PC-9 (cell line): ENCODE measurements around the gene SERPINB4. TPM values are rescaled to one million over a fixed set of nuclear protein-coding genes. Genes with fewer than 3 reads are reported as not detected.

ENCODE experiments used
- BruUV-seq: library from RNA; stranded (reverse); fragments of 400-500 nt; replicated peaks from 2 replicates; lab custom pipeline; 2021; lab: Mats Ljungman, UMichigan
- CTCF ChIA-PET: fragments of 300-600 bp; sonication (Branson Sonifier 250); formaldehyde crosslinking; loops from one replicate; lab custom pipeline; 2022; ENCODE audit warnings: antibody characterized with exemption; lab: Charles Lee
- POLR2A ChIA-PET: fragments of 300-600 bp; sonication (Branson Sonifier 250); formaldehyde crosslinking; loops from one replicate; lab custom pipeline; 2022; ENCODE audit warnings: antibody characterized with exemption; ENCODE audit not compliant: unreplicated experiment; lab: Charles Lee
- DNase-seq, 2 experiments: peaks; one replicate each; pipeline versions ENCODE4 v3.0.0 to v3.0.0-alpha.2; 2015 to 2022; ENCODE audit warnings: mixed read lengths in 1 of 2
- H2AFZ ChIP-seq: fragments of 200-600 bp; sonication (generic); 2 replicates; pipeline ENCODE4 v1.8.1; 2017; ENCODE audit warnings: antibody characterized with exemption
- H3F3A ChIP-seq: fragments of 200-600 bp; sonication (generic); 2 replicates; pipeline ENCODE4 v1.8.1; 2017; ENCODE audit warnings: antibody characterized with exemption, mild to moderate bottlenecking, low read depth; ENCODE audit not compliant: insufficient read depth
- H3K27ac ChIP-seq: fragments of 200-600 bp; sonication (generic); 2 replicates; pipeline ENCODE4 v1.6.1; 2016; ENCODE audit warnings: mixed run types
- H3K27me3 ChIP-seq: fragments of 200-600 bp; sonication (generic); 2 replicates; pipeline ENCODE4 v1.6.1; 2016; ENCODE audit warnings: low read depth, mixed run types; ENCODE audit not compliant: insufficient read depth
- H3K36me3 ChIP-seq: fragments of 200-600 bp; sonication (generic); 2 replicates; pipeline ENCODE4 v1.6.1; 2016; ENCODE audit warnings: low read depth, mixed run types
- H3K4me1 ChIP-seq: fragments of 200-600 bp; sonication (generic); replicated peaks from 2 replicates; pipeline ENCODE4 v1.6.1; 2016; ENCODE audit warnings: mixed run types; ENCODE audit not compliant: insufficient read depth
- H3K4me2 ChIP-seq: fragments of 200-600 bp; sonication (generic); 2 replicates; pipeline ENCODE4 v1.6.1; 2017; ENCODE audit warnings: mixed run types
- H3K4me3 ChIP-seq: fragments of 200-600 bp; sonication (generic); 2 replicates; pipeline ENCODE4 v1.6.1; 2016; ENCODE audit warnings: mixed run types
- H3K79me2 ChIP-seq: fragments of 200-600 bp; sonication (generic); 2 replicates; pipeline ENCODE4 v1.6.1; 2017; ENCODE audit warnings: low read depth, mixed run types
- H3K9me2 ChIP-seq: fragments of 200-600 bp; sonication (generic); 2 replicates; pipeline ENCODE4 v1.8.1; 2017; ENCODE audit warnings: mild to moderate bottlenecking; ENCODE audit not compliant: insufficient read depth
- H3K9me3 ChIP-seq: fragments of 200-600 bp; sonication (generic); 2 replicates; pipeline ENCODE4 v1.8.1; 2016; ENCODE audit warnings: low read depth; ENCODE audit not compliant: insufficient read depth
- H4K20me1 ChIP-seq: fragments of 200-600 bp; sonication (generic); 2 replicates; pipeline ENCODE4 v1.8.1; 2017; ENCODE audit not compliant: insufficient read depth
- EZH2 ChIP-seq: fragments of 200-600 bp; sonication (generic); IDR thresholded peaks from 2 replicates; pipeline ENCODE4 v1.8.0; 2017; ENCODE audit warnings: antibody characterized with exemption, low read depth
- intact Hi-C: fragments of 100-400 bp; cut with micrococcal nuclease; formaldehyde crosslinking; loops from one replicate; pipeline ENCODE4 v1.10.0; 2022; ENCODE audit not compliant: unreplicated experiment
- total RNA-seq: library from RNA; stranded (reverse); gene quantifications from 2 replicates; pipeline ENCODE4 v1.2.3, GENCODE V29; 2021
- TF ChIP-seq, protein P1 (sequence below): fragments of 200-600 bp; sonication (generic); conservative IDR thresholded peaks from 2 replicates; pipeline ENCODE4 v1.6.1; 2017; ENCODE audit warnings: mixed run types, antibody characterized with exemption, mild to moderate bottlenecking, moderate library complexity

The SERPINB4 gene
- total RNA-seq, 1 experiment from 2014 or later = not detected

DNA sequence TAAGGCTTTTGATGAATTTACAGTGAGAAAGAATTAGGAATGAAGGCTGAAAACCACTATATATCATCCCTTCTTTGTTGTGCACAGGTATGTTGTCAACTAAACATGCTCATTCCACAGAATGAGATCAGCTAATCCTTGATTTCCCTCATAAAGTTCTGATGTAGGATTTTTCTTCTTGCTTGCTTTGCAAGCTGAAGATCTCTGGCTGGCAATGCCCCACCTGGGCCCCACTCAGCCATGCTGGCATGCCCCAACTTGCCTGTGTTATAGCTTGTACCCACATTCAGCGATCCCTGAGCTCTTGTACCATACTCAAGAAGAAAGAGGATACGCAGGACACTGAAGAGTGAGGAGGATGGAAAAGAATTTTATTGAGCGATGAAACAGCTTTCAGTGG, 40.7 kb upstream of the SERPINB4 start:
- Histone ChIP-seq H3K36me3 (no peaks in the 10 kb centered on the region), H3F3A (peaks cover 15% of the 10 kb centered on the region), H3K79me2 (no peaks in the 10 kb centered on the region), H3K4me3 (no peak overlapping the region), H3K27me3 (no peaks in the 10 kb centered on the region), H2AFZ (no peak overlapping the region), H3K9me3 (peaks cover 4% of the 10 kb centered on the region; the same call in 1 of the 2 replicates), H3K9me2 (no peaks in the 10 kb centered on the region), H4K20me1 (no peaks in the 10 kb centered on the region), H3K4me1 (peaks cover 44% of the 10 kb centered on the region), H3K4me2 (no peak overlapping the region), H3K27ac (no peak overlapping the region)
- TF ChIP-seq EZH2 = no peak
- TF ChIP-seq, protein P1, sequence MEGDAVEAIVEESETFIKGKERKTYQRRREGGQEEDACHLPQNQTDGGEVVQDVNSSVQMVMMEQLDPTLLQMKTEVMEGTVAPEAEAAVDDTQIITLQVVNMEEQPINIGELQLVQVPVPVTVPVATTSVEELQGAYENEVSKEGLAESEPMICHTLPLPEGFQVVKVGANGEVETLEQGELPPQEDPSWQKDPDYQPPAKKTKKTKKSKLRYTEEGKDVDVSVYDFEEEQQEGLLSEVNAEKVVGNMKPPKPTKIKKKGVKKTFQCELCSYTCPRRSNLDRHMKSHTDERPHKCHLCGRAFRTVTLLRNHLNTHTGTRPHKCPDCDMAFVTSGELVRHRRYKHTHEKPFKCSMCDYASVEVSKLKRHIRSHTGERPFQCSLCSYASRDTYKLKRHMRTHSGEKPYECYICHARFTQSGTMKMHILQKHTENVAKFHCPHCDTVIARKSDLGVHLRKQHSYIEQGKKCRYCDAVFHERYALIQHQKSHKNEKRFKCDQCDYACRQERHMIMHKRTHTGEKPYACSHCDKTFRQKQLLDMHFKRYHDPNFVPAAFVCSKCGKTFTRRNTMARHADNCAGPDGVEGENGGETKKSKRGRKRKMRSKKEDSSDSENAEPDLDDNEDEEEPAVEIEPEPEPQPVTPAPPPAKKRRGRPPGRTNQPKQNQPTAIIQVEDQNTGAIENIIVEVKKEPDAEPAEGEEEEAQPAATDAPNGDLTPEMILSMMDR = no peak
- no peak for DNase-seq
- ChIA-PET POLR2A (interaction anchor here (0.8 kb wide), 1 partner anchor 115 kb away, joined by 3 read pairs; no protein-coding TSS in a partner anchor), CTCF (no interaction called here)
- BruUV-seq = no TSS peak
- intact Hi-C loops = no loop called here

DNA sequence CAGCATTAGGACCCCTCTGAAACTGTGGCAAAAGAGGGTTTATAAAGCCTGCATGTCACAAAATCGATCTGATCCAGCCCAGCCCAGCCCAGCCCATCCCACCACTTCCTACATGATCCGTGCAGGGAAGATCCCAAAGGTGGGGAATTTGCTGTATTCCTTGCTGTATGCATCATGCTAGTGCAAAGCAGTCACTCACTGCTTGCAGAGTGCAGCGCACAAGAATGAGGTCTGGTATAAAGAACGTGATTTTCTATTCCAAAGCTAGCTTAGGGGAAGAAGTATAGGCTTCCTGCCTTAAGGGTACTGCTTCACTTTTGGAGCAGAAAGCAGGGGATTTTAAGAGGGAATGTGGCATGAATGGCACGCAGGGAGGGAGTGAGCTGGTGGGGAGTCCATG, 39.8 kb upstream of the SERPINB4 start:
- CTCF ChIA-PET = interaction anchor here (1.8 kb wide), 1 partner anchor 58 kb away, joined by 5 read pairs; no protein-coding TSS in a partner anchor
- H3K36me3 ChIP-seq = no peaks in the 10 kb centered on the region
- H3K9me3 ChIP-seq = peaks cover 4% of the 10 kb centered on the region; the same call in 1 of the 2 replicates
- intact Hi-C loops = loop anchor here (2.0 kb wide), 1 partner anchor 47 kb away; no protein-coding TSS in a partner anchor
- no peaks in the 10 kb centered on the region for H4K20me1 ChIP-seq
- peaks cover 15% of the 10 kb centered on the region for H3F3A ChIP-seq
- POLR2A ChIA-PET = no interaction called here
- no TSS peak for BruUV-seq
- no peaks in the 10 kb centered on the region for H3K9me2 ChIP-seq
- no peak for TF ChIP-seq EZH2
- TF ChIP-seq, protein P1 = no peak
- no peaks in the 10 kb centered on the region for H3K79me2 ChIP-seq
- peaks cover 37% of the 10 kb centered on the region for H3K4me1 ChIP-seq
- no peak for DNase-seq
- no peak overlapping the region for H2AFZ ChIP-seq
- no peak overlapping the region for H3K4me3 ChIP-seq
- no peaks in the 10 kb centered on the region for H3K27me3 ChIP-seq
- peak overlapping the region; percentile 98 for H3K27ac ChIP-seq
- H3K4me2 ChIP-seq = peak overlapping the region; percentile 39; the same call in 1 of the 2 replicates

DNA sequence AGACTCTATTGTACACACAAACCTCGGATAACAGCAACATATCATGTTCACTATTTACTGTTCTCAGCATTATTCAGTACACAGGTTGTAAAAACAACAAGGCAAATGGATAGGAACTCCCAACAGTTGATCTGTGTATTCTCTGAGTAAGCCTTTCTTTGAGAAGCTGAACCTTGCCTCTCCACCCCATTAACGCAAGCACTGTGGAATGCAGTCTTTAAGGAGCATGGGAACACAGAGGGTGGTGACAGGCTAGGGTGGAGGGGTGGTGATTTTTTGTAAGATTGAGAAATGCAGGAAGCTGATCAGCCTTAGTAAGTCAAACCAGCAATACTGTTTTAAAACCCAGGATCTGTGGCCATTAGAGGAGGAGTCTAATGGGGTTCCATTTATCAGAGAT, 39.1 kb upstream of the SERPINB4 start:
- no TSS peak for BruUV-seq
- DNase-seq = peak; percentile 64 to 96
- H3K9me3 ChIP-seq = peaks cover 4% of the 10 kb centered on the region; the same call in 1 of the 2 replicates
- intact Hi-C loops = loop anchor here (2.0 kb wide), 1 partner anchor 48 kb away; no protein-coding TSS in a partner anchor
- H4K20me1 ChIP-seq = no peaks in the 10 kb centered on the region
- peak overlapping the region; percentile 74 for H3K4me2 ChIP-seq
- peak overlapping the region; percentile 6 for H2AFZ ChIP-seq
- H3K4me1 ChIP-seq = peaks cover 29% of the 10 kb centered on the region
- peak overlapping the region; percentile 38; the same call in 1 of the 2 replicates for H3K4me3 ChIP-seq
- H3K79me2 ChIP-seq = no peaks in the 10 kb centered on the region
- POLR2A ChIA-PET = interaction anchor here (0.6 kb wide), 1 partner anchor 48 kb away, joined by 5 read pairs; no protein-coding TSS in a partner anchor
- no peaks in the 10 kb centered on the region for H3K27me3 ChIP-seq
- H3K9me2 ChIP-seq = no peaks in the 10 kb centered on the region
- CTCF ChIA-PET = interaction anchor here (1.8 kb wide), 1 partner anchor 58 kb away, joined by 5 read pairs; no protein-coding TSS in a partner anchor
- TF ChIP-seq, protein P1 = no peak
- no peak for TF ChIP-seq EZH2
- H3K36me3 ChIP-seq = no peaks in the 10 kb centered on the region
- H3F3A ChIP-seq = peaks cover 15% of the 10 kb centered on the region
- peak overlapping the region; percentile 98 for H3K27ac ChIP-seq
